DLD1 (cell line): ENCODE results near the gene BSND.

Source experiments
- in situ Hi-C: cut with HindIII; loops from 2 replicates; pipeline ENCODE4 v1.10.0; 2017; ENCODE audit warnings: low sequenced_read_pairs

The BSND gene

GRCh38 chr1:55045430-55045829 lies 46.7 kb downstream of the BSND start:
- in situ Hi-C loops = no loop called here

GRCh38 chr1:55046871-55047270 lies 48.1 kb downstream of the BSND start:
- in situ Hi-C loops = no loop called here

- in situ Hi-C loops = no loop called here
Observed at GRCh38 chr1:55047611-55048010, 48.9 kb downstream of the BSND start.

GRCh38 chr1:55048453-55049270 lies 49.9 kb downstream of the BSND start:
- in situ Hi-C loops = no loop called here

- in situ Hi-C loops = no loop called here
Observed at GRCh38 chr1:55049271-55049913, 50.7 kb downstream of the BSND start.

- in situ Hi-C loops = no loop called here
Observed at GRCh38 chr1:55049914-55050278, 51.2 kb downstream of the BSND start.

GRCh38 chr1:55050283-55050682 lies 51.5 kb downstream of the BSND start:
- in situ Hi-C loops = no loop called here

- in situ Hi-C loops = no loop called here
Observed at GRCh38 chr1:55051169-55051568, 52.4 kb downstream of the BSND start.

GRCh38 chr1:55051621-55052020 lies 52.9 kb downstream of the BSND start:
- in situ Hi-C loops = no loop called here

GRCh38 chr1:55052221-55053142 lies 53.7 kb downstream of the BSND start:
- in situ Hi-C loops = no loop called here

GRCh38 chr1:55053265-55053954 lies 54.7 kb downstream of the BSND start:
- in situ Hi-C loops = no loop called here

GRCh38 chr1:55054396-55054795 lies 55.7 kb downstream of the BSND start:
- in situ Hi-C loops = no loop called here

GRCh38 chr1:55055084-55055882 lies 56.5 kb downstream of the BSND start:
- in situ Hi-C loops = no loop called here

- in situ Hi-C loops = no loop called here
Observed at GRCh38 chr1:55055951-55056631, 57.4 kb downstream of the BSND start.

- in situ Hi-C loops = no loop called here
Observed at GRCh38 chr1:55056632-55056992, 57.9 kb downstream of the BSND start.

- in situ Hi-C loops = no loop called here
Observed at GRCh38 chr1:55057270-55057955, 58.7 kb downstream of the BSND start.

- in situ Hi-C loops = no loop called here
Observed at GRCh38 chr1:55057956-55058298, 59.2 kb downstream of the BSND start.

GRCh38 chr1:55059302-55060132 lies 60.8 kb downstream of the BSND start:
- in situ Hi-C loops = no loop called here
